HEK293T (cell line): ENCODE results near the gene LITAFD.

Source experiments
- FOXM1 ChIP-seq: fragments of 450-650 bp; IDR thresholded peaks from 2 replicates; pipeline ENCODE4 v1.6.1; 2017; ENCODE audit warnings: mild to moderate bottlenecking, borderline replicate concordance
- L3MBTL2 ChIP-seq: fragments of 450-650 bp; conservative IDR thresholded peaks from 2 replicates; pipeline ENCODE4 v1.6.1; 2016; ENCODE audit warnings: mild to moderate bottlenecking
- SUZ12 ChIP-seq: fragments of 450-650 bp; IDR thresholded peaks from 2 replicates; pipeline ENCODE4 v1.6.1; 2016; ENCODE audit warnings: mild to moderate bottlenecking
- ZNF384 ChIP-seq: fragments of 450-650 bp; IDR thresholded peaks from 2 replicates; pipeline ENCODE4 v1.6.1; 2016
- TF ChIP-seq, protein P1 (sequence below): fragments of 450-650 bp; IDR thresholded peaks from 2 replicates; pipeline ENCODE4 v1.6.1; 2016

DNA sequence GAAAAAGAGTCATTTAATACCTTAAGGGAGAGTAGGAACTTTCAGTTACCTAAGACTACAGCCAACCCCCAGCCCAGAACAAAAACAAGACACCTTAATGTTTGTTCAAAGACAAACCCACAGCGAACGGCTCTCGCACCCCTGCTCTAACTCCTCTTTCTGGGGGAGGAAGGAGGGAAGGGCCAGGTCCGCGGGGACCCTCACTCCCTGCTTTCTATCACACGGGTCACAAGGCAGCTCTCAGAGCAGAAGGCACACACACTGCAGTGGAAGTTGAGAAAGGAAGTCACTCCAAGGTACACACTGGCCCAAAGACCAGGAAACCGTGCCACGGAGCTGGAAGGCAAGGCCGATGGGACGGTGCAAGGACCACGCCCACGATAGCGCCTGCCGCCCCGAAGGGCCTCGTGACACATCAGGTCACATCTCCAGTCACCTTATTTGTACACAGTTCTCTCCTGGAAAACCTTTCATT is 10.0 kb downstream of the LITAFD start:
- TF ChIP-seq, protein P1, sequence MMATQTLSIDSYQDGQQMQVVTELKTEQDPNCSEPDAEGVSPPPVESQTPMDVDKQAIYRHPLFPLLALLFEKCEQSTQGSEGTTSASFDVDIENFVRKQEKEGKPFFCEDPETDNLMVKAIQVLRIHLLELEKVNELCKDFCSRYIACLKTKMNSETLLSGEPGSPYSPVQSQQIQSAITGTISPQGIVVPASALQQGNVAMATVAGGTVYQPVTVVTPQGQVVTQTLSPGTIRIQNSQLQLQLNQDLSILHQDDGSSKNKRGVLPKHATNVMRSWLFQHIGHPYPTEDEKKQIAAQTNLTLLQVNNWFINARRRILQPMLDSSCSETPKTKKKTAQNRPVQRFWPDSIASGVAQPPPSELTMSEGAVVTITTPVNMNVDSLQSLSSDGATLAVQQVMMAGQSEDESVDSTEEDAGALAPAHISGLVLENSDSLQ, result no peak
- no peak for TF ChIP-seq FOXM1
- TF ChIP-seq L3MBTL2, result no peak
- no peak for TF ChIP-seq SUZ12
- no peak for TF ChIP-seq ZNF384
